Activated T-helper 1 cell treated with anti-CD3 and anti-CD28 coated beads, Interleukin-12 subunit alpha, Interleukin-12 subunit beta, Interleukin-2, Interleukin-4 antibody, amounts not matched to agents 30 ng/mL and 10 ng/mL and 1 ng/mL, durations not matched to agents 14 hours and 24 hours and 36 hours (primary cell): ENCODE data around the gene WDFY3. TPM values are rescaled to one million over a fixed set of nuclear protein-coding genes. Genes with fewer than 3 reads are reported as not detected.

ENCODE experiments used
- DNase-seq: peaks from one replicate; pipeline ENCODE4 v3.0.0; 2021; ENCODE audit warnings: low spot score
- H3K27ac Mint-ChIP-seq: one replicate; pipeline ENCODE4 v1.8.0; 2021; ENCODE audit warnings: mild to moderate bottlenecking, mixed read lengths
- H3K27me3 Mint-ChIP-seq: one replicate; pipeline ENCODE4 v1.8.0; 2022; ENCODE audit warnings: mild to moderate bottlenecking, moderate library complexity, mixed read lengths; ENCODE audit not compliant: insufficient read depth
- H3K36me3 Mint-ChIP-seq: one replicate; pipeline ENCODE4 v1.8.0; 2021; ENCODE audit warnings: low read depth, mixed read lengths
- H3K4me1 Mint-ChIP-seq: one replicate; pipeline ENCODE4 v1.8.0; 2021; ENCODE audit warnings: low read depth, mixed read lengths
- H3K4me3 Mint-ChIP-seq: one replicate; pipeline ENCODE4 v1.8.0; 2021; ENCODE audit warnings: mild to moderate bottlenecking, moderate library complexity, mixed read lengths
- H3K9me3 Mint-ChIP-seq: one replicate; pipeline ENCODE4 v1.8.0; 2021; ENCODE audit warnings: mixed read lengths
- intact Hi-C: fragments of 100-400 bp; cut with micrococcal nuclease; formaldehyde crosslinking; loops from one replicate; pipeline ENCODE4 v1.15.1; 2024
- total RNA-seq: library from RNA; stranded (reverse); gene quantifications from 2 replicates; pipeline ENCODE4 v1.2.3, GENCODE V29; 2022

Gene WDFY3
- total RNA-seq, 1 donor from 2014 or later, result 0.39 TPM

GRCh38 chr4:84648863-84649647 lies 317.4 kb downstream of the WDFY3 start:
- H3K9me3 Mint-ChIP-seq, result no peaks in the 10 kb centered on the region
- H3K4me3 Mint-ChIP-seq, result no peak overlapping the region
- intact Hi-C loops, result no loop called here
- H3K27ac Mint-ChIP-seq, result no peak overlapping the region
- no peaks in the 10 kb centered on the region for H3K27me3 Mint-ChIP-seq
- DNase-seq, result no peak
- no peaks in the 10 kb centered on the region for H3K36me3 Mint-ChIP-seq
- no peaks in the 10 kb centered on the region for H3K4me1 Mint-ChIP-seq

DNA sequence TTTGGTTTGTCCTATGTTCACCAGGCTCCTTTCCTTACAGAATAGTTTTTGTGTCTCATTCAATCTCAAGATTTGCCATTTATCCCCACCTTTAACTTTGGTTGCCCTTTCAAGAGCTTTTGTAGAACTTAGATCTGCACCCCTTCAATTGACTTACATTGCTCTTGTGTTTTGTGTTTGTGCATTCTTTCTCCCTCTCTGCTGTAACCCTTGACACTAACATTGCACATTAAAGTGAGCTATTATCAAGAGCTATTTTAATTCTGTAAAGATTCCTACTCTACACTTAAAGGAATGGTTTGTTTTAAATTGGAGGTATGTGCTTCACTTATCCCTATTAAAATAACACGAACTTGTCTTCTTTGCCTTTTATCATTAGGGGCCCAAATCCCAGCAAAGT lies 318.3 kb downstream of the WDFY3 start:
- no peaks in the 10 kb centered on the region for H3K4me1 Mint-ChIP-seq
- H3K4me3 Mint-ChIP-seq, result no peak overlapping the region
- DNase-seq, result no peak
- no peaks in the 10 kb centered on the region for H3K27me3 Mint-ChIP-seq
- no peaks in the 10 kb centered on the region for H3K36me3 Mint-ChIP-seq
- intact Hi-C loops, result no loop called here
- no peaks in the 10 kb centered on the region for H3K9me3 Mint-ChIP-seq
- no peak overlapping the region for H3K27ac Mint-ChIP-seq

DNA sequence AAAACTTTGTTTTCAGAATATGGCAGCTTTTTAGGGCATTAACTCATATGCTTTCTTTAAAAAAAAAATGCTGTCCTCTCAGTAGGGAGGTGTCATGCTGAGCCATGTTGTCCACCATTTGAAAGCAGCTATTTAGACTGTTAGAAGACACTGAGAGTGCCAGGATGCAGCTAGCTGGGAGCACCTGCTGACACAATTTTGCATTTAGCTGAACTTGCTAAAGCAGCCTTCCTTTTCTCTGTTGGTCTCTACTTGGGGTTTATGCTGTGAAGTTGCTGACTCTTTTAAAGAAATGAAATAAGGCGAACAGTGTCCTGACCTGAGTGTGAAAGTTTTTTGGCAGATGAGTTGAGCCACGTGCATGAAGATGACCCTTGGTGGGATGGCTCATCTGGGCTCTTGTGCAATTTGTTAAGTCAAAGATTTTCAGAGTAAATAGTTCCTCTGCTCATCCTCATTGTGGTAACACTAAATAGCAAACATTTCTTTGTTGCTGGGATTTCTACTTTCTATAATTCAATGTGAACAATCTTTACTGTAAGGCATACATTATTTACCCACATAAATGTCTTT lies 319.1 kb downstream of the WDFY3 start:
- H3K9me3 Mint-ChIP-seq, result no peaks in the 10 kb centered on the region
- no peak overlapping the region for H3K4me3 Mint-ChIP-seq
- no peak overlapping the region for H3K27ac Mint-ChIP-seq
- DNase-seq, result no peak
- intact Hi-C loops, result no loop called here
- H3K4me1 Mint-ChIP-seq, result no peaks in the 10 kb centered on the region
- no peaks in the 10 kb centered on the region for H3K27me3 Mint-ChIP-seq
- no peaks in the 10 kb centered on the region for H3K36me3 Mint-ChIP-seq

GRCh38 chr4:84644087-84644486 lies 322.4 kb downstream of the WDFY3 start:
- Mint-ChIP-seq H3K4me1 (no peaks in the 10 kb centered on the region), H3K27ac (no peak overlapping the region), H3K9me3 (no peaks in the 10 kb centered on the region), H3K27me3 (no peaks in the 10 kb centered on the region), H3K36me3 (no peaks in the 10 kb centered on the region), H3K4me3 (no peak overlapping the region)
- DNase-seq, result no peak
- intact Hi-C loops, result no loop called here

GRCh38 chr4:84639145-84639544 lies 327.3 kb downstream of the WDFY3 start:
- intact Hi-C loops, result no loop called here
- H3K27me3 Mint-ChIP-seq, result no peaks in the 10 kb centered on the region
- DNase-seq, result no peak
- H3K4me3 Mint-ChIP-seq, result no peak overlapping the region
- H3K36me3 Mint-ChIP-seq, result no peaks in the 10 kb centered on the region
- H3K9me3 Mint-ChIP-seq, result no peaks in the 10 kb centered on the region
- H3K4me1 Mint-ChIP-seq, result no peaks in the 10 kb centered on the region
- H3K27ac Mint-ChIP-seq, result no peak overlapping the region

- no peaks in the 10 kb centered on the region for H3K4me1 Mint-ChIP-seq
- no peaks in the 10 kb centered on the region for H3K9me3 Mint-ChIP-seq
- H3K36me3 Mint-ChIP-seq, result no peaks in the 10 kb centered on the region
- no peak for DNase-seq
- H3K27ac Mint-ChIP-seq, result no peak overlapping the region
- H3K27me3 Mint-ChIP-seq, result no peaks in the 10 kb centered on the region
- intact Hi-C loops, result no loop called here
- no peak overlapping the region for H3K4me3 Mint-ChIP-seq
These were observed 328.4 kb downstream of the WDFY3 start for GRCh38 chr4:84638092-84638491.

- DNase-seq, result no peak
- Mint-ChIP-seq H3K4me3 (no peak overlapping the region), H3K36me3 (no peaks in the 10 kb centered on the region), H3K27me3 (no peaks in the 10 kb centered on the region), H3K9me3 (no peaks in the 10 kb centered on the region), H3K4me1 (no peaks in the 10 kb centered on the region), H3K27ac (no peak overlapping the region)
- intact Hi-C loops, result no loop called here
These were observed 331.5 kb downstream of the WDFY3 start for GRCh38 chr4:84634961-84635360.

DNA sequence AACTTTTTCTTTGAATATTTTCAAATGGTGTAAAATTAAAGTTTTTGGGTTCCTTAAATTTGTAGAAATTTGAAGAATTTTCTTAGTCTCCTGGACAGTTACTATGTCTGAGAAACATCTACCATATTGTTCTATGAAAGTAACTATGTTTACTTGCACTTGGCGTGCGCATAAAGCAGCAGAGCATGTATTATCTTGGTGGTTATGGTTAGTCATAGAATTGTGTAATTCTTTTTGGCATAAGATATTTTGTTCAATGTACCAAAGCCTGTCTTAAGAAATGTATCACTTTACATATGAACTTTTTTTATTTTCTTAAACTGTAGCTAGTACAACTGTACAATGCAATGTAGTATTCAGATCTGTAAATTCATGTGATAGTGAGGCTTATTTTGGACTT lies 334.4 kb downstream of the WDFY3 start:
- Mint-ChIP-seq H3K27ac (no peak overlapping the region), H3K4me1 (no peaks in the 10 kb centered on the region), H3K36me3 (no peaks in the 10 kb centered on the region), H3K9me3 (no peaks in the 10 kb centered on the region), H3K4me3 (no peak overlapping the region), H3K27me3 (peaks cover 2% of the 10 kb centered on the region)
- DNase-seq, result no peak
- intact Hi-C loops, result no loop called here

DNA sequence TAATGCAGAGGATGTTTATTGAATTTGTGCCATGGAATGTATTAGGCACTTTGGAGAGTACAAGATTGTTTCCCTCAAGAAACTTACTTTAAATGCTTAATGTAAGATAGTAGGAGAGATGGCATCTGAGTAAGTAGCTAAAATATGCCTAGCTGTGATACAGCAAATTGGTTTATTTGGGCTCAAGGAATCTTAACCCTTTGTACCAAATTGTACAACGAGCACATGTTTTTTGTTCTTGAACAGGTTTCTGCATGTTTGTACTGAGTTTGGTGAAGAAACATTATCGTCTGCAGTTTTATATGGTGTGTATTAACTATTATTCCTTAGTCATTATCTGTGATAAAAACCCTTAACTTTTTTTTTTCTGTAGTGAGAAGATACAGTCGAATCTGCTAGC lies 334.9 kb downstream of the WDFY3 start:
- no peaks in the 10 kb centered on the region for H3K9me3 Mint-ChIP-seq
- H3K4me3 Mint-ChIP-seq, result no peak overlapping the region
- DNase-seq, result no peak
- H3K27me3 Mint-ChIP-seq, result peaks cover 2% of the 10 kb centered on the region
- H3K4me1 Mint-ChIP-seq, result no peaks in the 10 kb centered on the region
- intact Hi-C loops, result no loop called here
- no peaks in the 10 kb centered on the region for H3K36me3 Mint-ChIP-seq
- no peak overlapping the region for H3K27ac Mint-ChIP-seq

DNA sequence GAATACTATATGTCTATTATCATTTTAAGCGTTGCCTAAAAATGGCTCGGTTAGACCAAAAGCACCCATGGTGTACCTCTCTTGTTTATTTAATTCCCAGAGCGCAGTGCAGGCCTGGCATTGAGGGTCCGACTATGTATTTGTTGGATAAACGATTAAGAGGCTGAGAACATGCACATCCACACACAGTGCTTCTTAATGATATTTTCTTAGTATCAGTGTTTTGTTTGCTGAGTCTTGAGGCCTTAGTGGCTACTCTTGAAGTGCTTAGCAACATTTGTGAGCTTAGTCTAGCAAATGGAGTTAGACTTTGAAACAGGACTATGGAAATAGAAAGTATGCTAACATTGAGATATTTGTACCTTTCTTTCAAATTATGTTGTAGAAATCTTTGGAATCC lies 339.8 kb downstream of the WDFY3 start:
- Mint-ChIP-seq H3K4me1 (no peaks in the 10 kb centered on the region), H3K27me3 (peaks cover 2% of the 10 kb centered on the region), H3K4me3 (no peak overlapping the region), H3K9me3 (no peaks in the 10 kb centered on the region), H3K36me3 (no peaks in the 10 kb centered on the region), H3K27ac (no peak overlapping the region)
- intact Hi-C loops, result no loop called here
- no peak for DNase-seq

- no peak overlapping the region for H3K27ac Mint-ChIP-seq
- H3K4me3 Mint-ChIP-seq, result no peak overlapping the region
- H3K9me3 Mint-ChIP-seq, result no peaks in the 10 kb centered on the region
- H3K36me3 Mint-ChIP-seq, result no peaks in the 10 kb centered on the region
- no peaks in the 10 kb centered on the region for H3K4me1 Mint-ChIP-seq
- intact Hi-C loops, result no loop called here
- DNase-seq, result no peak
- H3K27me3 Mint-ChIP-seq, result peaks cover 2% of the 10 kb centered on the region
These were observed 342.8 kb downstream of the WDFY3 start for GRCh38 chr4:84623661-84624060.

DNA sequence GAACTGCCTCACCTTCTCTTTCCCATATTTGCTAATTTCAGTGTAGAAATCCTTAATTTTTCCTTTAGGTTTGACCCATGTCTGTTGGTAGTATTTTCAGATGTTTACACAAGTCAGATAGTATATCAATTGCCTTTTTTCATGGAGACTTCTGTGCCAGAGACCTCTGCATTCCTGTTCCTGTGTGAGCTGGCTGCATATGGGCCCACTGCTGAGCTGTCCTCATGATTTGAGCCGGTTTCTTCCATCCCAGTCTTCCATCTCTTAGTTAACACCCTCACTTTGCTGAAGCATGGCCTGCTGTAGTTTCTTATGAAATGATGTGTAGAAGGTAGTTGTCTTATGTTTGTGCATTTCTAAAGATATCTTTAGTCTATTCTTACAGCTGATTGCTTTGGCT lies 343.5 kb downstream of the WDFY3 start:
- intact Hi-C loops, result no loop called here
- Mint-ChIP-seq H3K36me3 (no peaks in the 10 kb centered on the region), H3K4me3 (no peak overlapping the region), H3K9me3 (no peaks in the 10 kb centered on the region), H3K27me3 (peaks cover 2% of the 10 kb centered on the region), H3K27ac (no peak overlapping the region), H3K4me1 (no peaks in the 10 kb centered on the region)
- DNase-seq, result no peak
